Liver (tissue), 5 donors: ENCODE data around the gene PHKB. TPM values are rescaled to one million over a fixed set of nuclear protein-coding genes. Genes with fewer than 3 reads are reported as not detected.

Experiments
- polyA plus RNA-seq, 2 donors: library from polyadenylated mRNA; stranded (reverse) in 1 of 2; unstranded in 1 of 2; fragments of 200-250 nt in 1 of 2; fragments of >200 nt in 1 of 2; fragmentation: Nextera tagmentation in 1 of 2; extraction: Ambion mirVana in 1 of 2; gene quantifications; one replicate each; pipeline versions ENCODE4 v1.2.1 to v1.2.3, GENCODE V29; 2013 to 2015
- small RNA-seq: library from RNA; depleted of rRNA; stranded (forward); fragments of <200 nt; gene quantifications from one replicate; pipeline ENCODE3, GENCODE V24; 2014
- total RNA-seq, 2 donors: library from RNA; depleted of rRNA; stranded (reverse); fragments of >200 nt; gene quantifications; one replicate each; pipeline ENCODE4 v1.2.3, GENCODE V29; 2014
- donor health status: healthy.
- donor health status: healthy.
- donor health status: healthy.

The PHKB gene
- total and polyA plus RNA-seq, 4 donors = 13.2 to 49.1 (median 29.0) TPM

Small RNA genes within 50 kb of the gene (small RNA-seq; reads per million reads assigned to genes)
- not detected for gene RNA5SP425

Other genes with a start within 250 kb of the PHKB start
- 10 to 100 TPM; 32.1 to 40.9 TPM for gene ITFG1, start 268 bp upstream of the PHKB start, total RNA-seq
- gene ITFG1, start 268 bp upstream of the PHKB start, polyA plus RNA-seq = 10 to 100 TPM; 31.1 to 51.0 TPM